Activated B cell treated with CpG ODN at 0.5 μM for 24 hours (primary cell): Measurements from ENCODE around the gene DCC. TPM values are rescaled to one million over a fixed set of nuclear protein-coding genes. Genes with fewer than 3 reads are reported as not detected.
A peak's percentile ranks its signal among the peaks of the same experiment; 100 is the strongest.

Experiments
- ATAC-seq: fragments of 200-7000 bp; cut with Tn5 transposase; one replicate; pipeline ENCODE4 v1.10.0; 2021; ENCODE audit warnings: low read depth, mild to moderate bottlenecking, moderate library complexity
- CTCF ChIA-PET: fragments of 350-600 bp; sonication (Branson Sonifier 250); formaldehyde crosslinking; loops from one replicate; lab custom pipeline; 2021; ENCODE audit warnings: antibody characterized with exemption; lab: Charles Lee
- POLR2A ChIA-PET: fragments of 350-600 bp; sonication (Branson Sonifier 250); formaldehyde crosslinking; loops from one replicate; lab custom pipeline; 2021; ENCODE audit warnings: antibody characterized with exemption; lab: Charles Lee
- DNase-seq: peaks from one replicate; pipeline ENCODE4 v3.0.0; 2022
- H3K27ac Mint-ChIP-seq: one replicate; pipeline ENCODE4 v1.8.0; 2020; ENCODE audit warnings: mixed read lengths
- H3K27me3 Mint-ChIP-seq: one replicate; pipeline ENCODE4 v1.8.0; 2021; ENCODE audit warnings: mixed read lengths
- H3K36me3 Mint-ChIP-seq: one replicate; pipeline ENCODE4 v1.8.0; 2021; ENCODE audit warnings: low read depth, mixed read lengths
- H3K4me1 Mint-ChIP-seq: one replicate; pipeline ENCODE4 v1.8.0; 2021; ENCODE audit warnings: mixed read lengths
- H3K4me3 Mint-ChIP-seq: one replicate; pipeline ENCODE4 v1.8.0; 2020; ENCODE audit warnings: mild to moderate bottlenecking, mixed read lengths
- H3K9me3 Mint-ChIP-seq: one replicate; pipeline ENCODE4 v1.8.0; 2020; ENCODE audit warnings: mixed read lengths
- intact Hi-C: fragments of 100-400 bp; cut with micrococcal nuclease; formaldehyde crosslinking; loops from one replicate; pipeline ENCODE4 v1.15.1; 2024
- total RNA-seq: library from RNA; stranded (reverse); gene quantifications from 2 replicates; pipeline ENCODE4 v1.2.3, GENCODE V29; 2022
- TF ChIP-seq, protein P1 (sequence below): fragments of 200-600 bp; IDR thresholded peaks from one replicate; pipeline ENCODE4 v1.8.0; 2022; ENCODE audit warnings: antibody characterized with exemption, mild to moderate bottlenecking

The DCC gene
- total RNA-seq, 1 donor from 2014 or later = not detected

GRCh38 chr18:53567929-53568574 lies 1228.1 kb downstream of the DCC start:
- ChIA-PET CTCF (interaction anchor here (1.4 kb wide), 1 partner anchor 1103 kb away, joined by 7 read pairs; no protein-coding TSS in a partner anchor), POLR2A (no interaction called here)
- Mint-ChIP-seq H3K9me3 (no peaks in the 10 kb centered on the region), H3K4me3 (no peak overlapping the region), H3K27ac (no peak overlapping the region), H3K4me1 (no peaks in the 10 kb centered on the region), H3K27me3 (no peaks in the 10 kb centered on the region), H3K36me3 (no peaks in the 10 kb centered on the region)
- no peak for ATAC-seq
- TF ChIP-seq, protein P1, sequence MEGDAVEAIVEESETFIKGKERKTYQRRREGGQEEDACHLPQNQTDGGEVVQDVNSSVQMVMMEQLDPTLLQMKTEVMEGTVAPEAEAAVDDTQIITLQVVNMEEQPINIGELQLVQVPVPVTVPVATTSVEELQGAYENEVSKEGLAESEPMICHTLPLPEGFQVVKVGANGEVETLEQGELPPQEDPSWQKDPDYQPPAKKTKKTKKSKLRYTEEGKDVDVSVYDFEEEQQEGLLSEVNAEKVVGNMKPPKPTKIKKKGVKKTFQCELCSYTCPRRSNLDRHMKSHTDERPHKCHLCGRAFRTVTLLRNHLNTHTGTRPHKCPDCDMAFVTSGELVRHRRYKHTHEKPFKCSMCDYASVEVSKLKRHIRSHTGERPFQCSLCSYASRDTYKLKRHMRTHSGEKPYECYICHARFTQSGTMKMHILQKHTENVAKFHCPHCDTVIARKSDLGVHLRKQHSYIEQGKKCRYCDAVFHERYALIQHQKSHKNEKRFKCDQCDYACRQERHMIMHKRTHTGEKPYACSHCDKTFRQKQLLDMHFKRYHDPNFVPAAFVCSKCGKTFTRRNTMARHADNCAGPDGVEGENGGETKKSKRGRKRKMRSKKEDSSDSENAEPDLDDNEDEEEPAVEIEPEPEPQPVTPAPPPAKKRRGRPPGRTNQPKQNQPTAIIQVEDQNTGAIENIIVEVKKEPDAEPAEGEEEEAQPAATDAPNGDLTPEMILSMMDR = peak; percentile 40
- no peak for DNase-seq
- intact Hi-C loops = loop anchor here (1.0 kb wide), 2 partner anchors 560 to 1103 kb away; no protein-coding TSS in a partner anchor
